ENCODE measurements around the gene COPG2. TPM values are rescaled to one million over a fixed set of nuclear protein-coding genes. Genes with fewer than 3 reads are reported as not detected.

COPG2 gene
- total RNA-seq, 1 donor from 2014 or later: 47.5 TPM

DNA sequence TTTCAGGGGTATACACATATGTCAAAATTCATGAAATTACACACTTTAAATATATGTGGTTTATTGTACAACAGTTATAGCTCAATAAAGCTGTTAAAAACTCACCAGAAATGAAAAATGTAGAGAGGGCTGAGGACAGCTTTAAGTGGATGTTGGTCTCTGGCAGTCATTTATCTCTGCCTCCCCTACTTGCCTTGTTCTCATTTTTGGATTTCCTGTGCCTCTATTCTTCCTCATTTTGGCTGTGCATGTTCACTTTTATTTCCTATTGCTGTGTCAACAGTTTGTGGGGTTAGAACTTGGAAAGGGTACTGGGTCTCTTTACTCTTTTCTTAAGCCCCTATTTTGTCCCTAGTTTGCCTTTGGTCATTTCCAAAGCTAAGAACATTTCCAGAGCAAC is 195.3 kb downstream of the COPG2 start:
- H3K27ac ChIP-seq (ENCODE audit: low read depth, low read length): no peak overlapping the region
- no peaks in the 10 kb centered on the region for H3K36me3 ChIP-seq (ENCODE audit: control insufficient read depth in 3 of 3, insufficient read depth in 3 of 3, low read length in 3 of 3)
- H3K9me3 ChIP-seq (ENCODE audit: control insufficient read depth in 3 of 3, low read length in 3 of 3): peaks cover 0 to 2% (median 0%) of the 10 kb centered on the region in 3 donors
- H3K27me3 ChIP-seq (ENCODE audit: control insufficient read depth in 3 of 3, insufficient read depth in 3 of 3, low read length in 3 of 3): peaks cover 0 to 2% (median 0%) of the 10 kb centered on the region in 3 donors
- H3K4me3 ChIP-seq (ENCODE audit: low read length in 3 of 3): no peak overlapping the region
- no peak overlapping the region for H3K9ac ChIP-seq (ENCODE audit: low read depth in 1 of 3, low read length in 3 of 3)
- H3K4me1 ChIP-seq (ENCODE audit: control insufficient read depth in 3 of 3, insufficient read depth in 3 of 3, low read length in 3 of 3): no peaks in the 10 kb centered on the region

GRCh38 chr7:130471974-130472373 is 196.6 kb downstream of the COPG2 start:
- Histone ChIP-seq H3K4me3 (ENCODE audit: low read length in 3 of 3) (no peak overlapping the region), H3K36me3 (ENCODE audit: control insufficient read depth in 3 of 3, insufficient read depth in 3 of 3, low read length in 3 of 3) (no peaks in the 10 kb centered on the region), H3K27me3 (ENCODE audit: control insufficient read depth in 3 of 3, insufficient read depth in 3 of 3, low read length in 3 of 3) (peaks cover 0 to 3% (median 0%) of the 10 kb centered on the region in 3 donors), H3K27ac (ENCODE audit: low read depth, low read length) (no peak overlapping the region), H3K9me3 (ENCODE audit: control insufficient read depth in 3 of 3, low read length in 3 of 3) (no peaks in the 10 kb centered on the region), H3K9ac (ENCODE audit: low read depth in 1 of 3, low read length in 3 of 3) (no peak overlapping the region), H3K4me1 (ENCODE audit: control insufficient read depth in 3 of 3, insufficient read depth in 3 of 3, low read length in 3 of 3) (no peaks in the 10 kb centered on the region)

DNA sequence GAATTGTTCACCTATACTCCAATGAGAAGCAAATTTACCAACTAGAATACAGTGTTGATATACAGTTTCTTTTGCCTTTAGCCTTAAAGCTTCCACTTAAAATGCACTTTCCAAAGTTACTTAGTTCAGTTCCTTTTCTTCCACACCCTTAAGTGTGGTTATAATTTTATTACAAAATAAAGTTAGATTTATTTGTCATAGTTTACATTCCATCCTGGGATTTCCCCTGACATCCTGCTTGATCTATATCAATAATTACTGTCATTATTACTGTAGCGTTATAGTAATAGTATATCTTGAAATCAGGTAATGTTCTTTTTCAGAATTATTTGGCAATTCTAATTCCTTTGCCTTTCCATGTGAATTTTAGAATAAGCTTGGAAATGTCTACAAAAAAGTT is 199.9 kb downstream of the COPG2 start:
- Histone ChIP-seq H3K4me3 (ENCODE audit: low read length in 3 of 3) (no peak overlapping the region), H3K36me3 (ENCODE audit: control insufficient read depth in 3 of 3, insufficient read depth in 3 of 3, low read length in 3 of 3) (no peaks in the 10 kb centered on the region), H3K4me1 (ENCODE audit: control insufficient read depth in 3 of 3, insufficient read depth in 3 of 3, low read length in 3 of 3) (no peaks in the 10 kb centered on the region), H3K27me3 (ENCODE audit: control insufficient read depth in 3 of 3, insufficient read depth in 3 of 3, low read length in 3 of 3) (peaks cover 0 to 3% (median 0%) of the 10 kb centered on the region in 3 donors), H3K9me3 (ENCODE audit: control insufficient read depth in 3 of 3, low read length in 3 of 3) (no peaks in the 10 kb centered on the region), H3K27ac (ENCODE audit: low read depth, low read length) (no peak overlapping the region), H3K9ac (ENCODE audit: low read depth in 1 of 3, low read length in 3 of 3) (no peak overlapping the region)

DNA sequence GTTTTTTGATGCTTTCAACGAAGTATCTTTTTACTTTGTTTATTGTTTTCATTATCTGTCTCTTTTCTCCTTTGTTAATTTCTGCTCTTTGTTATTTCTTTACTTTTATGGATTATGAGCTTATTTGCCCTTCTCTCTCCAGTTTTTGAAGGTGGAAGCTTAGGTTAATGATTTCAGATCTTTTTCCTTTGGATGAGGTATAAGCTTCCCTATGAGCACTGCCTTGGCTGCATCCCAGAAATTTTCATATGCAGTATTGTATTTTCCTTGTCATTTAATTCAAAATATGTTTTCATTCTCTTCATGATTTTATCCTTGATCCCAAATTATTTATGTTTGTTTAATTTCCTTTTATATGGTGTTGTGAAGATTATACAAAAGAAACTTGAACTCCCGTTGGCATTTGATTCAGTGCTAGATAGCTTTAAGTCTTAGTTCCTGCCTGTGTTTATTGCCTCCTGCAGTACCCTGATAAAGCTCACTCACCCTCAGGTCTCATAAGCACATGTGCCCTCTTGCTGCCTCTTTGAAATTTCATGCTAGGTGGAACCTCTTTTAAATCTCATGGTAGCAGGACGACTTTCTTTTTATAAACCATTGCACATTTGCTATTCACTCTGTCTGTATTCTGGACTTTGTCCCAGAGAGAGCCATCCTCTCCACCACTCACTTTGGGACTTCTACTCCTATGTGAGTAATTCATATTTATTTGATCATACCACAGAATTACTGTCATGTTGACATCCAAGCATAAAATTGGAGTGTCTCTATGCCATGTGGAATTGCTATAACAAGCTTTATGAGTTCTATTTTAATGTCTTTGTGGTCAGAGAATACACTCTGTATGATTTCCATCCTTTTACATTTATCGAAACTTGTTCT is 204.8 kb downstream of the COPG2 start:
- no peaks in the 10 kb centered on the region for H3K36me3 ChIP-seq (ENCODE audit: control insufficient read depth in 3 of 3, insufficient read depth in 3 of 3, low read length in 3 of 3)
- H3K4me1 ChIP-seq (ENCODE audit: control insufficient read depth in 3 of 3, insufficient read depth in 3 of 3, low read length in 3 of 3): no peaks in the 10 kb centered on the region
- no peak overlapping the region for H3K9ac ChIP-seq (ENCODE audit: low read depth in 1 of 3, low read length in 3 of 3)
- no peak overlapping the region for H3K27ac ChIP-seq (ENCODE audit: low read depth, low read length)
- H3K9me3 ChIP-seq (ENCODE audit: control insufficient read depth in 3 of 3, low read length in 3 of 3): peaks cover 0 to 4% (median 0%) of the 10 kb centered on the region in 3 donors
- H3K27me3 ChIP-seq (ENCODE audit: control insufficient read depth in 3 of 3, insufficient read depth in 3 of 3, low read length in 3 of 3): peaks cover 0 to 3% (median 0%) of the 10 kb centered on the region in 3 donors
- no peak overlapping the region for H3K4me3 ChIP-seq (ENCODE audit: low read length in 3 of 3)

DNA sequence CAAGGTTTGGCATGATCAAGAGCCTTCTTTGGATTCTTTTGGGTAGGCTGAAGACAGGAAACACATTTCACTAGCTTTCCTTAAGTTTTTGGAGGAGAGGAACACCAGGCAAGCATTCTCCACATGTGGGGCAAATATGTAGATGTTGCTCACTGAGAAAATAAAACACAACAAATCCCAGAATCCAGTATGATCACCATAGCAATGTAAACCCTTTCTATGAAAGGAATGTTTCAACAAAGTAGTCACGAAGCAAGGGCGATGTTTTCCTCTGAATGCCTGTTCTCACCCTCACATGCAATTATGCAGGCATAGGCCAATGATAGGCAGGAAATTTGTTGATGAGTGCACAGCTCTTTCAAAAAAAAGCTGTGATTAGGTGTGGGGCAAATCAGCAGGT is 207.3 kb downstream of the COPG2 start:
- Histone ChIP-seq H3K27me3 (ENCODE audit: control insufficient read depth in 3 of 3, insufficient read depth in 3 of 3, low read length in 3 of 3) (no peaks in the 10 kb centered on the region), H3K9ac (ENCODE audit: low read depth in 1 of 3, low read length in 3 of 3) (no peak overlapping the region), H3K4me3 (ENCODE audit: low read length in 3 of 3) (no peak overlapping the region), H3K4me1 (ENCODE audit: control insufficient read depth in 3 of 3, insufficient read depth in 3 of 3, low read length in 3 of 3) (no peaks in the 10 kb centered on the region), H3K27ac (ENCODE audit: low read depth, low read length) (no peak overlapping the region), H3K36me3 (ENCODE audit: control insufficient read depth in 3 of 3, insufficient read depth in 3 of 3, low read length in 3 of 3) (no peaks in the 10 kb centered on the region), H3K9me3 (ENCODE audit: control insufficient read depth in 3 of 3, low read length in 3 of 3) (peaks cover 0 to 5% (median 0%) of the 10 kb centered on the region in 3 donors)

DNA sequence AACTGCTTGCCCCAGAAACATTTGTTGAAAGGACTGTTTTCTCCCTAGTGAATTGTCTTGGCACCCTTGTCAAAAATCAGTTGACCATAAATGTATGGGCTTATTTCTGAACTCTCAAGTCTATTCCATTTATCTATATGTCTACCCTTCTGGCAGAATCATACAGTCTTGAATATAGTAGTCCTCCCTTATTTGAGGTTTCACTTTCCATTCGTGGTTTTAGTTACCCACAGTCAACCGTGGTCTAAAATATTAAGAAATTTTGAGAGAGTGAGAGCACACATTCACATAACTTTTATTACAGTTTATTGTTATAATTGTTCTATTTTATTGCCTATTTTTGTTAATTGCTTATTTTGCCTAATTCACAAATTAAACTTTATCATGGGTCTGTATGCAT is 210.3 kb downstream of the COPG2 start:
- Histone ChIP-seq H3K27ac (ENCODE audit: low read depth, low read length) (no peak overlapping the region), H3K4me3 (ENCODE audit: low read length in 3 of 3) (no peak overlapping the region), H3K4me1 (ENCODE audit: control insufficient read depth in 3 of 3, insufficient read depth in 3 of 3, low read length in 3 of 3) (no peaks in the 10 kb centered on the region), H3K9me3 (ENCODE audit: control insufficient read depth in 3 of 3, low read length in 3 of 3) (peaks cover 0 to 5% (median 0%) of the 10 kb centered on the region in 3 donors), H3K36me3 (ENCODE audit: control insufficient read depth in 3 of 3, insufficient read depth in 3 of 3, low read length in 3 of 3) (no peaks in the 10 kb centered on the region), H3K27me3 (ENCODE audit: control insufficient read depth in 3 of 3, insufficient read depth in 3 of 3, low read length in 3 of 3) (no peaks in the 10 kb centered on the region), H3K9ac (ENCODE audit: low read depth in 1 of 3, low read length in 3 of 3) (no peak overlapping the region)

Small RNA genes lying within 50 kb of the gene (small RNA-seq; reads per million reads assigned to genes)
- gene MIR335 (not detected), gene RF02148 (not detected), gene RF02149 (not detected), gene RF02150 (not detected), gene RNA5SP246 (1.0 reads per million, percentile 78 among the genes with 10 or more reads in this experiment)

Other genes with a start within 250 kb of the COPG2 start
- gene CEP41, start 227.7 kb downstream of the COPG2 start, total RNA-seq: 7.8 TPM
- gene MEST, start 176.7 kb downstream of the COPG2 start, total RNA-seq: 446 TPM
- gene TSGA13, start 17.8 kb upstream of the COPG2 start, total RNA-seq: not detected
- 0.52 TPM for gene KLF14, start 65.5 kb upstream of the COPG2 start, total RNA-seq